NCI-H1105 (cell line): Measurements from ENCODE around the gene CHTF8.
"Not testable (repeated sequence)": the region's sequence is repeated elsewhere in the genome, so short reads cannot be mapped to it uniquely, and the experiment has no call there.

ENCODE experiments used
- DNase-seq: peaks from one replicate; lab custom pipeline; 2025; lab: John Stamatoyannopoulos, UW

CHTF8 gene, protein sequence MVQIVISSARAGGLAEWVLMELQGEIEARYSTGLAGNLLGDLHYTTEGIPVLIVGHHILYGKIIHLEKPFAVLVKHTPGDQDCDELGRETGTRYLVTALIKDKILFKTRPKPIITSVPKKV

GRCh38 chr16:69132424-69133252, at the start of gene CHTF8, which contains the start of gene UTP4:
Gene CHTF8 (minus strand): TSS chr16:69132588. CDS start chr16:69121458, 11,130 bp downstream.
Gene UTP4 (plus strand): TSS chr16:69132649. CDS start chr16:69133460, 811 bp downstream.
- peak; percentile 44 for DNase-seq

DNA sequence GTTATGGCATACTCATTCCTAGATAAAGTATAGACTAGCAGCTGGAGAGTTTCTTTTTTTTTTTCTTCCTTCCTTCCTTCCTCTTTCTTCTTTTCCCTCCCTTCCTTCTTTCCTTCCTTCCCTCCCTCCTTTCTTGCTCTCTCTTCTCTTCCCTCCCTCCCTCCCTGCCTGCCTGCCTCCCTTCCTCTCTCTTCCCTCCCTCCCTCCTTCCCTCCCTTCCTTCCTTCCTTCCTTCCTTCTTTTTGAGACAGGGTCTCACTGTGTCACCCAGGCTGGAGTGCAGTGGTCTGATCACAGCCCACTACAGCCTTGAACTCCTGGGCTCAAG, 47.6 kb upstream of the CHTF8 start:
- no peak for DNase-seq

DNA sequence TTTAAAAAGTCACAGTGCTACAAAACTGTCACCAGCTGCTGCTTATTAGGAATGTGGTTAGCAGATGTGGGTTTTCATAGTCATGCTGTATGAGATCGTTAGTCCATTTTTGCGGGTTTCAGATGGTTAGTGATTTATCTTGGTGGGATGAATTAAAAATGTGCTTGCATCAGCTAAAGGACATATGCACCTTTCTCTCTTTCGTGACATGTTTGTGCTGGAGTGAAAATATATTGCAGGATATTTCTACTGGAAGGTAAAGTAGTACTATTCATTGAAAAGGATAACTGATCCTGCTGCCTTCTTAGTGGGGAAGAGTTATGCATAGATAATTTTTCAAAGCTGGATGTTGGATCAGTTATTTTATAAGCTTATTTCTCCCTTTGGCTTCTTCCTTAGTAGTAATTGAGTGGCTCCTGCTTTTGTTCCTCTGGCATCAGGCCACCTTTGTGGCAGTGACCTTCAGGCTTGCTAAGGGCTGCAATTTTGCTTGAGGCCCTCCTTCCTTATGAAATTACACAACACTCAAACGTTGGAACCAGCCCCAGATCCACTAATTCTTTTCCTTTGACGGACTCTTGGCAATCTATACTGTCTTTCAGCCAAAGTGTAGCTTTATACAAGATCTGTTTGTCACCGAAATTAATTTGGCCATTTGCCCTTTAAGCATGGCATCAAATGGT, 47.1 kb upstream of the CHTF8 start:
- peak; percentile 57 for DNase-seq

DNA sequence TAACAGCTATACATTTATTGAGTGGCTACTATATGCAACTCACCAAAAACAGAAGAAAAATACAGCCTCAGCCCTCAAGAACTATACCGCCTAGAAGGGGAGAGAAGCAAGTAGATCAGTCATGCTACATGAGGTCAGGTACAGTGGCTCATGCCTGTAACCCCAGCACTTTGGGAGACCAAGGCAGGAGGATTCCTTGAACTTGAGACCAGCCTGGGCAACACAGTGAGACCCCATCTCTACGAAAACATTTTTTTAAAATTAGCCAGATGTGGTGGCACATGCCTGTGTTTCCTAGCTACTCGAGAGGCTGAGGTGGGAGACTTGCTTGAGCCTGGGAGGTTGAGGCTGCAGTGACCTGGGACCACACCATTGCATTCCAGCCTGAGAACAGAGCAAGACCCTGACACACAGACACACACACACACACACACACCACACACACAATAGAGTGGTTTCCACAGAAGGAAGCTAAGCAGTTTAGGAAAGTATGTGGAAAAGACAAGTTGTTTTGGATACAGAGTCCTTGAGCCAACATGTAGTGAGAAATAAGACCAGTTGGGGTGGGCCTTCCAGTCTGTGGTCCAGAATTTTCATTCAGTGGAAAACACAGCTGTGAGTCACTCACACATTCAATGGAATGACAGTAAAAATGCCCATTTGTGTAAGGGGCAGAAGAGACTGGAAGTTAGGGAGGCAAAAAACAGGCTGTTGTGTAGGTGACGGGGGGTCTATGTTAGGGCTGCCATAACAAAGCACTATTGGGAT, 43.8 kb upstream of the CHTF8 start:
- no peak for DNase-seq

DNA sequence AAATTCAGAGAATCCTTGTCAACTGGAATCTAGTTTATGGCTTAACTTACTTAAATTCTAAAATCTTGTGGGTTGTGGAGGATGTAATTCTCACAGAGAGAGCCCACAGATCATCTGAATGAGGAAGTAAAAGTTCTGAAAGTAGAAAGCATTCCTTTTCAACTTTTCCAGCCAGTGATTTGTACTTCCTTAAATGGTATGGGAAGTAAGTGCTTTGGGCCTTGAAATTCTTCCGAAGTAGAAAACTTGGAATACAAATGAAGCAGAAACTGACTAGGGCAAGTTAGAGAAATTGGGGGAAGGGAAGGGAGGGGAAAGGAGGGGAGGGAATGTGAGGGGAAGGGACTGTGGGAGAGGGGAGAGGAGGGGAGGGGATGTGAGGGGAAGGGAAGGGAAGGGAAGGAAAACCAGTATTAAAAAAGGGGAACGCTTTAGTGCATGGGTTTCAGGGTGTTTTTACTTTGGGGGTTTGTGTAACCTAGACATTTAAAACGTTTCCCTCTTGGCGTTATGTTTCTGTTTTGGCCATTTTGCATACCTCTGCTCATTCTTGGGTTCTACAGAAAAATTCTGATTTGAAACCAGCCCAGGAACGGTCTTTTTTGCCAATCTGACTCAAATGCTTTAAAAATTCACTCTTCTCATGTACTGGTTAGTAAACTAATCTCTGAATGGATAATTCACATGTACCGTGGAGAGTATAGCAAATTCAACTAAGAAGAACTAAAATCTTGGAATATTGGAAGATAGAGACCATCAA, 39.1 kb upstream of the CHTF8 start:
- DNase-seq, result no peak

GRCh38 chr16:69169607-69170352, 37.4 kb upstream of the CHTF8 start:
- DNase-seq, result no peak

DNA sequence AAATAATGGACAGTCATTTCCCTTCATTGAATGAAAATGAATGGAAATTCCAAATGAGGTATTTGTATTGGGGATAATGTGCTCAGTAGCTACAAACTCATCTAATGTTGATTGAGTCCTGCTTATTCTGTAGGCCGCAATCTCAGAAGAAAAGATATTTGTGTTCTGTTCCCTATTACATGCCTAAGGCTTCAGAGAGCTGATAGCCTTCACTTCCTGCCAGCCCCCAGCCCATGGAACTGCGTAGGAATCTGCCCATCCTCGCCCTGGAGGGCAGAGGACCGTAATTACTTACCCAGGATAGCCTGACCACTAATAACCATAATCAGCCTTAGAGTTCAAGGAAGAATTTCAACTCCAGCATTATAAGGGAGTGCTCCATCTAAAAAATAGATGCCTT, 36.7 kb upstream of the CHTF8 start:
- DNase-seq, result no peak

GRCh38 chr16:69166946-69167930, 34.9 kb upstream of the CHTF8 start:
- no peak for DNase-seq

DNA sequence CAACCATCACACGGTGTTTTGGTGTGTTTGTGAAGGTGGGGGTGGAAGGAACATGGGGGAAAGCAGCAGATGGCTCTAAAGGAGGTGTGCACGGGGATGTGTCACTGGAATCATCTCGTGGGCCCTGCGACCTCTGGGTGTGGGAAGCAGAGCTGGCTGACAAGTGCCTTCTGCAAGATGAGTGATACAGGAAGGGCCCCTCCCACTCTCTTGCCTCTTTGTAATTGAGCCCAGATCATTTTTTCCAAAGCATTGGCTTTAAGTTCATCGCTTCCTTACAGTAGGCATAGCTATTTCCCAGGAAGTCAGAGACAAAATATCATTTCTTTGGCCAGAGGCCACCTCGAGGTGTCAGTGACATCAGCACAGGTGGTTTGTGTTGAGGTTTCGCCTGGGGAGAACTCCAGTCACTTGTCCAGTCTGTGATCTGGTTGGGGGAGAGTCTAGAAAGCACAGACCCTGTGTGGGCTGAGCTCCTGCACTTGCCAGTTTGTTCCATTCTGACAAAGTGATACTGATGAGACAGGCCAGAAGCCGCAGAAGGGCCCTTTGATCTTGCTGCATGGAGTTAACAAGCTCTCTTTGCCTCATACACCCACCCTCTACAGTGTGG, 33.9 kb upstream of the CHTF8 start:
- DNase-seq, result no peak

DNA sequence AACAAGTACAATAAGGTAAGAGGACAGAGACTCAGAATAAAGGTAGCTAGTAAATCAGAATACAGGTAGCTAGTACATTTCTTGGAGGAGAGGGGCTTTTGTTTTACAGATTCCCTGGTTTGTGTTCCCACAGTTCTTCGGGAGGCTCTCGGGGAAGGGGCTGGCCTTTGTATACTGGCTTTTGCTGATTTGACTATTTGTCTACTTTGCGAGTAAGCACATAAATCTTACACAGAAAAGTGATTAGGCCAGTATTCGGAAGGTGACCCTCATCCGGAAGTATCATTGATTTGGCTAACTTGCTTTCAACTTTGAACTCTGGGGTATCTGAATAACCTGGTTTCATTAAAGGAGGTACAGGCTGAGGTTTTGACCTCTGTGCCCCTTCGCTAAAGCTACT, 33.2 kb upstream of the CHTF8 start:
- no peak for DNase-seq

GRCh38 chr16:69160192-69160591, 27.8 kb upstream of the CHTF8 start:
- no peak for DNase-seq

DNA sequence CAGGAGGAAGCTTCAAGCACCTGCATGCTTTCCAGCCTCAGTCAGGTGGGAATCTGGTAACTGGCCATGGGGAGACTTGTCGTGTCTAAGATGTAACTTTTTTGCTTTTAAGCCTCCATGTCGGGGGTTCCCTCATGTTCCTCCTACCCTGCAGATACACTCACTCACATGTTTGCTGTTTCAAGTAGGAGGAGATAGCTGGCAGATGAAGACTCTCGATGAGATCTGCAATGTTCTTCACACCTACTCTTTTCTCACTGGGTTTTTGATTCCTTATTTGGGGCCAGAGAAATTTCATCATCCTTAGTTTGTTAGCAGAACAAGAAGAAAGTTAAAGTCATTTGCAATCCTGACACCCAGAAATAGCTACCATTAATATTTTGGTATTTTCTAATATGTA, 24.8 kb upstream of the CHTF8 start:
- DNase-seq, result no peak

GRCh38 chr16:69150146-69150865, 17.9 kb upstream of the CHTF8 start:
- DNase-seq, result peak; percentile 25

GRCh38 chr16:69149621-69150020, 17.2 kb upstream of the CHTF8 start:
- DNase-seq, result not testable (repeated sequence)

- DNase-seq, result no peak
Measured at GRCh38 chr16:69145658-69146057, 13.3 kb upstream of the CHTF8 start.

GRCh38 chr16:69143116-69143515, 10.7 kb upstream of the CHTF8 start:
- DNase-seq, result no peak

GRCh38 chr16:69141936-69142335, 9.5 kb upstream of the CHTF8 start:
- DNase-seq, result no peak

DNA sequence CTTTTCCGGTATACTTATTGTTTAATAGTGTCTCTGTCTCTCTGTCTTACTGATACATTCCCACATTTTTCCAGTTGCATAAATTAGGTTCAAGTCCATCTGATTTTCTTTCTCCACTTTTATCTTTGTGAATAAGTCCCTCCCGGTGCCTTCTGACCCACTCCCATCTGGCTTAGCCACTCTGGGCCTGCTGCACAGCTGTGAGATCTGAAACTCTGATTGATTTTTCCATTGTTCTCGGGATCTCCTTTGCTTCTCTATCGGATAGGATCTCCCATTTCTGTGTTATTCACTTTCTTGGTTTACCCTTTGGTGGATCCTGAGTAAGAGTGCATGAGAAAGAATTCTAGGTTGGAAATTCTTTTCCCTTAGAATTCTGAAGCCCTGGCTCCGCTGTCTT, 8.6 kb upstream of the CHTF8 start:
- DNase-seq, result no peak

DNA sequence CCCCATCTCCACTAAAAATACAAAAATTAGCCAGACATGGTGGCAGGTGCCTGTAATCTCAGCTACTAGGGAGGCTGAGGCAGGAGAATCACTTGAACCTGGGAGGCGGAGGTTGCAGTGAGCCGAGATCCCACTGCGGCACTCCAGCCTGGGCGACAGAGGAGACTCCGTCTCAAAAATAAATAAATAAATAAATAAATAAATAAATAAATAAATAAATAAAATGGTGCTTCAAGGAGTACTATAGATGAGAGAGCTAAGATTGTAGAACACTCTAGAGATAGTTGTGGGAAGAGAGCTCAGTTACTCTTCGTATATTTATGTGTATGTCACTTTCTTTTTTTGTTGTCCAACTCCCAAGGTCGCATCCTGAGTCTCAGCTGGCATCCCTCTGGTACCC, 7.1 kb upstream of the CHTF8 start:
- not testable (repeated sequence) for DNase-seq
